Liver (tissue), 9 donors: Measurements from ENCODE around the gene THUMPD2. TPM values are rescaled to one million over a fixed set of nuclear protein-coding genes. Genes with fewer than 3 reads are reported as not detected.

Experiments
- DNase-seq: peaks from one replicate; pipeline ENCODE4 v3.0.0-alpha.2; 2017; ENCODE audit warnings: low spot score
- H3K27ac ChIP-seq, 2 donors: one replicate each; pipeline ENCODE4 v1.7.0; 2013; ENCODE audit warnings: inconsistent platforms in 2 of 2, low read length in 2 of 2, control low read depth in 1 of 2, low read depth in 1 of 2, mild to moderate bottlenecking in 1 of 2
- H3K27me3 ChIP-seq, 4 donors: one replicate each; pipeline versions ENCODE4 v1.6.1 to v1.7.0; 2013; ENCODE audit warnings: low read length in 3 of 4, inconsistent platforms in 1 of 4, mild to moderate bottlenecking in 1 of 4, moderate library complexity in 1 of 4; ENCODE audit not compliant: control insufficient read depth in 4 of 4, insufficient read depth in 4 of 4
- H3K36me3 ChIP-seq, 4 donors: one replicate each; pipeline versions ENCODE4 v1.6.1 to v1.7.0; 2013; ENCODE audit warnings: low read length in 3 of 4, mild to moderate bottlenecking in 3 of 4, low read depth in 1 of 4, moderate library complexity in 1 of 4; ENCODE audit not compliant: control insufficient read depth in 4 of 4, insufficient read depth in 3 of 4
- H3K4me1 ChIP-seq, 4 donors: one replicate each; pipeline versions ENCODE4 v1.6.1 to v1.7.0; 2013; ENCODE audit warnings: low read length in 3 of 4, mild to moderate bottlenecking in 3 of 4, moderate library complexity in 1 of 4; ENCODE audit not compliant: control insufficient read depth in 4 of 4, insufficient read depth in 4 of 4
- H3K4me3 ChIP-seq, 3 donors: one replicate each; pipeline versions ENCODE4 v1.6.1 to v1.7.0; 2013; ENCODE audit warnings: low read length in 3 of 3, control low read depth in 1 of 3, low read depth in 1 of 3, mild to moderate bottlenecking in 1 of 3
- H3K9ac ChIP-seq, 2 donors: one replicate each; pipeline ENCODE4 v1.7.0; 2013; ENCODE audit warnings: low read length in 2 of 2, mild to moderate bottlenecking in 2 of 2, moderate library complexity in 2 of 2, control low read depth in 1 of 2, low read depth in 1 of 2
- H3K9me3 ChIP-seq, 4 donors: one replicate each; pipeline versions ENCODE4 v1.6.1 to v1.7.0; 2013; ENCODE audit warnings: low read length in 3 of 4; ENCODE audit not compliant: control insufficient read depth in 4 of 4
- EGR1 ChIP-seq, 2 donors: IDR thresholded peaks; 2 replicates each; pipeline ENCODE4 v1.6.1; 2016 to 2018; ENCODE audit warnings: antibody characterized with exemption in 2 of 2, low read depth in 2 of 2
- FOXA1 ChIP-seq: IDR thresholded peaks from 2 replicates; pipeline ENCODE4 v1.6.1; 2016; ENCODE audit warnings: antibody characterized with exemption
- FOXA2 ChIP-seq: IDR thresholded peaks from 2 replicates; pipeline ENCODE4 v1.6.1; 2016; ENCODE audit warnings: antibody characterized with exemption
- GABPA ChIP-seq, 2 donors: IDR thresholded peaks in 1 of 2; conservative IDR thresholded peaks in 1 of 2; 2 replicates each; pipeline ENCODE4 v1.6.1; 2016; ENCODE audit warnings: antibody characterized with exemption in 2 of 2, mild to moderate bottlenecking in 1 of 2, moderate library complexity in 1 of 2
- HNF4A ChIP-seq, 2 donors: conservative IDR thresholded peaks; 2 replicates each; pipeline ENCODE4 v1.6.1; 2016; ENCODE audit warnings: antibody characterized with exemption in 2 of 2, mild to moderate bottlenecking in 2 of 2
- HNF4G ChIP-seq: IDR thresholded peaks from 2 replicates; pipeline ENCODE4 v1.6.1; 2016; ENCODE audit warnings: antibody characterized with exemption
- JUND ChIP-seq, 2 donors: IDR thresholded peaks; 2 replicates each; pipeline ENCODE4 v1.6.1; 2016; ENCODE audit warnings: antibody characterized with exemption in 2 of 2
- NR2F2 ChIP-seq: IDR thresholded peaks from 2 replicates; pipeline ENCODE4 v1.6.1; 2016; ENCODE audit warnings: antibody characterized with exemption
- RAD21 ChIP-seq, 2 donors: IDR thresholded peaks; 2 replicates each; pipeline ENCODE4 v1.6.1; 2016; ENCODE audit warnings: antibody characterized with exemption in 2 of 2, mild to moderate bottlenecking in 2 of 2
- RXRA ChIP-seq, 2 donors: IDR thresholded peaks; 2 replicates each; pipeline ENCODE4 v1.6.1; 2017 to 2018; ENCODE audit warnings: antibody characterized with exemption in 2 of 2, mild to moderate bottlenecking in 1 of 2
- SP1 ChIP-seq: IDR thresholded peaks from 2 replicates; pipeline ENCODE4 v1.6.1; 2018; ENCODE audit warnings: antibody characterized with exemption, mild to moderate bottlenecking
- TAF1 ChIP-seq: conservative IDR thresholded peaks from 2 replicates; pipeline ENCODE4 v1.6.1; 2016; ENCODE audit warnings: antibody characterized with exemption, mild to moderate bottlenecking
- YY1 ChIP-seq: IDR thresholded peaks from 2 replicates; pipeline ENCODE4 v1.6.1; 2016; ENCODE audit warnings: antibody characterized with exemption, mild to moderate bottlenecking
- WGBS: extraction: QIAGEN DNeasy Blood & Tissue Kit; methylation state at CpG from one replicate; pipeline ENCODE4 v1.1.7; 2013; 5-methylcytosine and 5-hydroxymethylcytosine counted together
- polyA plus RNA-seq, 2 donors: library from polyadenylated mRNA; stranded (reverse) in 1 of 2; unstranded in 1 of 2; fragments of 200-250 nt in 1 of 2; fragments of >200 nt in 1 of 2; fragmentation: Nextera tagmentation in 1 of 2; extraction: Ambion mirVana in 1 of 2; gene quantifications; one replicate each; pipeline versions ENCODE4 v1.2.1 to v1.2.3, GENCODE V29; 2013 to 2015
- total RNA-seq, 2 donors: library from RNA; depleted of rRNA; stranded (reverse); fragments of >200 nt; gene quantifications; one replicate each; pipeline ENCODE4 v1.2.3, GENCODE V29; 2014
- TF ChIP-seq, protein P1 (sequence below): IDR thresholded peaks from 2 replicates; pipeline ENCODE4 v1.6.1; 2016; ENCODE audit warnings: antibody characterized with exemption
- TF ChIP-seq, protein P2 (sequence below): fragments of 150-350 bp; IDR thresholded peaks from 2 replicates; pipeline ENCODE4 v1.5.1; 2017; ENCODE audit warnings: improper control_type of control experiment, low read depth, low read length; ENCODE audit not compliant: missing input control
- TF ChIP-seq, protein P3 (sequence below): IDR thresholded peaks from 2 replicates; pipeline ENCODE4 v1.6.1; 2016; ENCODE audit warnings: antibody characterized with exemption
- TF ChIP-seq, protein P4 (sequence below): IDR thresholded peaks from 2 replicates; pipeline ENCODE4 v1.6.1; 2016; ENCODE audit warnings: antibody characterized with exemption
- donor health status: healthy.
- donor health status: healthy.
- donor health status: healthy.
- donor health status: healthy.
- donor health status: healthy.

THUMPD2 gene
- total and polyA plus RNA-seq, 4 donors: 2.2 to 5.9 (median 5.0) TPM

DNA sequence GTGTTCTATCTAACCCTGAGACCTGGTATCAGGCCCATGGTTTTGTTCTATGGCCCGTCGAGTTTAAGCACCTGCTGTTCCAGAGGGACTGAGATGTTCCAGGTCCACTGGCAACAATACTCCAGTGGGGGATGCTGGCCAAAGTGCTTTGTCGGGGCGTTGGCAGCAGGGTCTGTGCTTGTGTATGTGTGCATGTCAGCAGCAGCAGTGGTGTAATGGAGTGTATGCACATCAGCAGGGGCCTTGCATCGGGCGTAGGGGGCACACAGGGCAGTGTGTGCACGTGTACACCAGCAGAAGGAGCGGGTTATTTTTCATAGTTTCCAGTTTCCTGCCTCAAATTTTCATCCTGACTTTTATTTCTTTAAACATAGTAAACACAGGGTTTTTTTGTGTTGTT, 37.8 kb upstream of the THUMPD2 start:
- no peak for DNase-seq
- Histone ChIP-seq H3K9ac (no peak overlapping the region), H3K27me3 (no peaks in the 10 kb centered on the region), H3K9me3 (peaks cover 0 to 3% (median 0%) of the 10 kb centered on the region in 4 donors), H3K27ac (no peak overlapping the region), H3K4me1 (peaks cover 0 to 2% (median 0%) of the 10 kb centered on the region in 4 donors), H3K4me3 (no peak overlapping the region), H3K36me3 (no peaks in the 10 kb centered on the region)
- WGBS: 84% methylated on average over 8 of the region's 8 CpGs
- no peak for TF ChIP-seq RAD21 (IDR thresholded peaks at IDR 0.05)
- TF ChIP-seq GABPA (IDR thresholded peaks at IDR 0.05 in 1 of 2, conservative IDR thresholded peaks at IDR 0.05 in 1 of 2): no peak
- no peak for TF ChIP-seq FOXA2
- no peak for TF ChIP-seq NR2F2
- TF ChIP-seq, protein P1, sequence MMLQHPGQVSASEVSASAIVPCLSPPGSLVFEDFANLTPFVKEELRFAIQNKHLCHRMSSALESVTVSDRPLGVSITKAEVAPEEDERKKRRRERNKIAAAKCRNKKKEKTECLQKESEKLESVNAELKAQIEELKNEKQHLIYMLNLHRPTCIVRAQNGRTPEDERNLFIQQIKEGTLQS: no peak
- TF ChIP-seq TAF1: no peak
- no peak for TF ChIP-seq EGR1 (IDR thresholded peaks at IDR 0.05; ENCODE audit: low read depth in 2 of 2)

DNA sequence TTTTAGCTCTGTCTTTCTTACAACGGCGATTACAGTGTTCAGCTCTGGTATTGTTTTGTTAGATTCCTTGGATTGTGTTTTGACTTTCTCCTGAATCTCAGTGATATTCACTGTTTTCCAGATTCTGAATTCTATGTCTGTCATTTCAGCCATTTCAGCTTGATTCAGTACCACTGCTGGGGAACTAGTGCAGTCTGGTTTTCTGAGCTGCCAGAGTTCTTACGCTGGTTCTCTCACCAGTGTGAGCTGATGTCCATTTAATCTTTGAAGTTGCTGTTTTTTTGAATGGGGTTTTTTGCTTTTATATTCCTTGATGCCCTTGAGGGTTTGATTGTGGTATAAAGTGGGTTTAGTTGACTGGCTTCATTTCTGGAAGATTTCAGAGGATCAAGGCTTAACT, 37.4 kb upstream of the THUMPD2 start:
- WGBS: 94% methylated on average over 3 of the region's 3 CpGs
- DNase-seq: no peak
- Histone ChIP-seq H3K9me3 (peaks cover 0 to 3% (median 0%) of the 10 kb centered on the region in 4 donors), H3K4me3 (no peak overlapping the region), H3K9ac (no peak overlapping the region), H3K27ac (no peak overlapping the region), H3K4me1 (peaks cover 0 to 2% (median 0%) of the 10 kb centered on the region in 4 donors), H3K27me3 (no peaks in the 10 kb centered on the region), H3K36me3 (no peaks in the 10 kb centered on the region)
- TF ChIP-seq SP1 (no peak), HNF4G (no peak), RXRA (IDR thresholded peaks at IDR 0.05) (no peak)
- TF ChIP-seq, protein P1: no peak

DNA sequence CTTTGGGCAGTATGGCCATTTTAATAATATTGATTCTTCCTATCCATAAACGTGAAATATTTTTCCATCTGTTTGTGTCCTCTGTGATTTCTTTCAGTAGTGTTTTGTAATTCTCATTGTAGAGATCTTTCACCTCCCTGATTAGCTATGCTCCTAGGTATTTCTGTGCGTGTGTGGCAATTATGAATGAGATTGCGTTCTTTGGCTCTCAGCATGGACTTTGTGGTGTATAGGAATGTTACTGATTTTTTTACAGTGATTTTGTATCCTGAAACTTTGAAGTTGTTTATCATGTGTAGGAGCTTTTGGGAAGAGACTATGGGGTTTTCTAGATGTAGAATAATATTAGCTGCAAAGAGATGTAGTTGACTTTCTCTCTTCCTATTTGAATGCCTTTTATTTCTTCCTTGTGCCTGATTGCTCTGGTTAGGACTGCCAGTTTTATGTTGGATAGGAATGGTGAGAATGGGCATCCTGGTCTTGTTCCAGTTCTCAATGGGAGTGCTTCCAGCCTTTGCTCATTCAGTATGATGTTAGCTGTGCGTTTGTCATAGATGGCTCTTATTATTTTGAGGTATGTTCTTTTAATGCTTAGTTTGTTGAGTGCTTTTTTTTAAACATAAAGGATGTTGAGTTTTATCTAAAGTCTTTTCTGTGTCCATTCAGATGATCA, 27.0 kb upstream of the THUMPD2 start:
- H3K4me3 ChIP-seq: no peak overlapping the region
- H3K9me3 ChIP-seq: peaks cover 0 to 9% (median 2%) of the 10 kb centered on the region in 4 donors
- H3K9ac ChIP-seq: no peak overlapping the region
- no peaks in the 10 kb centered on the region for H3K4me1 ChIP-seq
- H3K27ac ChIP-seq: no peak overlapping the region
- H3K36me3 ChIP-seq: no peaks in the 10 kb centered on the region
- no peak for DNase-seq
- no peak for TF ChIP-seq JUND (IDR thresholded peaks at IDR 0.05)
- no peak for TF ChIP-seq HNF4A (conservative IDR thresholded peaks at IDR 0.05)
- no peak for TF ChIP-seq RXRA (IDR thresholded peaks at IDR 0.05)
- TF ChIP-seq TAF1: no peak
- TF ChIP-seq, protein P2, sequence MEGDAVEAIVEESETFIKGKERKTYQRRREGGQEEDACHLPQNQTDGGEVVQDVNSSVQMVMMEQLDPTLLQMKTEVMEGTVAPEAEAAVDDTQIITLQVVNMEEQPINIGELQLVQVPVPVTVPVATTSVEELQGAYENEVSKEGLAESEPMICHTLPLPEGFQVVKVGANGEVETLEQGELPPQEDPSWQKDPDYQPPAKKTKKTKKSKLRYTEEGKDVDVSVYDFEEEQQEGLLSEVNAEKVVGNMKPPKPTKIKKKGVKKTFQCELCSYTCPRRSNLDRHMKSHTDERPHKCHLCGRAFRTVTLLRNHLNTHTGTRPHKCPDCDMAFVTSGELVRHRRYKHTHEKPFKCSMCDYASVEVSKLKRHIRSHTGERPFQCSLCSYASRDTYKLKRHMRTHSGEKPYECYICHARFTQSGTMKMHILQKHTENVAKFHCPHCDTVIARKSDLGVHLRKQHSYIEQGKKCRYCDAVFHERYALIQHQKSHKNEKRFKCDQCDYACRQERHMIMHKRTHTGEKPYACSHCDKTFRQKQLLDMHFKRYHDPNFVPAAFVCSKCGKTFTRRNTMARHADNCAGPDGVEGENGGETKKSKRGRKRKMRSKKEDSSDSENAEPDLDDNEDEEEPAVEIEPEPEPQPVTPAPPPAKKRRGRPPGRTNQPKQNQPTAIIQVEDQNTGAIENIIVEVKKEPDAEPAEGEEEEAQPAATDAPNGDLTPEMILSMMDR: no peak
- TF ChIP-seq RAD21 (IDR thresholded peaks at IDR 0.05): no peak
- TF ChIP-seq GABPA (IDR thresholded peaks at IDR 0.05 in 1 of 2, conservative IDR thresholded peaks at IDR 0.05 in 1 of 2): no peak
- TF ChIP-seq HNF4G: no peak
- no peak for TF ChIP-seq FOXA2
- no peak for TF ChIP-seq SP1
- no peak for TF ChIP-seq EGR1 (IDR thresholded peaks at IDR 0.05; ENCODE audit: low read depth in 2 of 2)
- TF ChIP-seq NR2F2: no peak
- no peak for TF ChIP-seq FOXA1
- TF ChIP-seq, protein P3, sequence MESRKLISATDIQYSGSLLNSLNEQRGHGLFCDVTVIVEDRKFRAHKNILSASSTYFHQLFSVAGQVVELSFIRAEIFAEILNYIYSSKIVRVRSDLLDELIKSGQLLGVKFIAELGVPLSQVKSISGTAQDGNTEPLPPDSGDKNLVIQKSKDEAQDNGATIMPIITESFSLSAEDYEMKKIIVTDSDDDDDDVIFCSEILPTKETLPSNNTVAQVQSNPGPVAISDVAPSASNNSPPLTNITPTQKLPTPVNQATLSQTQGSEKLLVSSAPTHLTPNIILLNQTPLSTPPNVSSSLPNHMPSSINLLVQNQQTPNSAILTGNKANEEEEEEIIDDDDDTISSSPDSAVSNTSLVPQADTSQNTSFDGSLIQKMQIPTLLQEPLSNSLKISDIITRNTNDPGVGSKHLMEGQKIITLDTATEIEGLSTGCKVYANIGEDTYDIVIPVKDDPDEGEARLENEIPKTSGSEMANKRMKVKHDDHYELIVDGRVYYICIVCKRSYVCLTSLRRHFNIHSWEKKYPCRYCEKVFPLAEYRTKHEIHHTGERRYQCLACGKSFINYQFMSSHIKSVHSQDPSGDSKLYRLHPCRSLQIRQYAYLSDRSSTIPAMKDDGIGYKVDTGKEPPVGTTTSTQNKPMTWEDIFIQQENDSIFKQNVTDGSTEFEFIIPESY: no peak
- TF ChIP-seq YY1: no peak
- TF ChIP-seq, protein P1: no peak
- TF ChIP-seq, protein P4, sequence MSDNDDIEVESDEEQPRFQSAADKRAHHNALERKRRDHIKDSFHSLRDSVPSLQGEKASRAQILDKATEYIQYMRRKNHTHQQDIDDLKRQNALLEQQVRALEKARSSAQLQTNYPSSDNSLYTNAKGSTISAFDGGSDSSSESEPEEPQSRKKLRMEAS: no peak
- no peaks in the 10 kb centered on the region for H3K27me3 ChIP-seq
- 83% methylated on average over 4 of the region's 4 CpGs for WGBS
